IMR-90 (cell line): ENCODE measurements around the gene BHLHE23.

Experiments
- BHLHE40 ChIP-seq: fragments of 150-350 bp; IDR thresholded peaks from 2 replicates; pipeline ENCODE4 v1.6.1; 2016; ENCODE audit warnings: mild to moderate bottlenecking, low read depth, low read length
- CEBPB ChIP-seq: IDR thresholded peaks from 2 replicates; pipeline ENCODE4 v1.6.1; 2012; ENCODE audit warnings: low read depth, low read length, improper control_type of control experiment
- FOS ChIP-seq: fragments of 150-350 bp; IDR thresholded peaks from 2 replicates; pipeline ENCODE4 v1.6.1; 2016; ENCODE audit warnings: low read depth, low read length
- MAFK ChIP-seq: IDR thresholded peaks from 2 replicates; pipeline ENCODE4 v1.6.1; 2012; ENCODE audit warnings: low read depth, low read length, improper control_type of control experiment
- MAZ ChIP-seq: IDR thresholded peaks from 2 replicates; pipeline ENCODE4 v1.6.1; 2012; ENCODE audit warnings: low read depth, mild to moderate bottlenecking, low read length, improper control_type of control experiment, moderate library complexity, borderline replicate concordance
- MXI1 ChIP-seq: IDR thresholded peaks from 2 replicates; pipeline ENCODE4 v1.6.1; 2012; ENCODE audit warnings: low read depth, mild to moderate bottlenecking, low read length, moderate library complexity, borderline replicate concordance
- POLR2A ChIP-seq: IDR thresholded peaks from 2 replicates; pipeline ENCODE4 v1.6.1; 2012; ENCODE audit warnings: mild to moderate bottlenecking, low read depth, low read length
- RAD21 ChIP-seq: IDR thresholded peaks from 2 replicates; pipeline ENCODE4 v1.6.1; 2012; ENCODE audit warnings: low read length, improper control_type of control experiment
- RCOR1 ChIP-seq: IDR thresholded peaks from 2 replicates; pipeline ENCODE4 v1.6.1; 2012; ENCODE audit warnings: mild to moderate bottlenecking, low read length, improper control_type of control experiment; ENCODE audit not compliant: insufficient replicate concordance
- SMC3 ChIP-seq: fragments of 150-350 bp; IDR thresholded peaks from 2 replicates; pipeline ENCODE4 v1.6.1; 2016; ENCODE audit warnings: low read depth, mild to moderate bottlenecking, antibody characterized with exemption, low read length, moderate library complexity
- TF ChIP-seq, protein P1 (sequence below): conservative IDR thresholded peaks from 2 replicates; pipeline ENCODE4 v1.5.1; 2012; ENCODE audit warnings: mild to moderate bottlenecking, low read depth, low read length, improper control_type of control experiment
- TF ChIP-seq, protein P2 (sequence below): fragments of 150-350 bp; IDR thresholded peaks from 2 replicates; pipeline ENCODE4 v1.6.1; 2017; ENCODE audit warnings: mild to moderate bottlenecking, antibody characterized with exemption, low read length, low read depth
- TF ChIP-seq, protein P3 (sequence below): fragments of 150-350 bp; IDR thresholded peaks from 2 replicates; pipeline ENCODE4 v1.6.1; 2016; ENCODE audit warnings: low read depth, mild to moderate bottlenecking, low read length, moderate library complexity, borderline replicate concordance

DNA sequence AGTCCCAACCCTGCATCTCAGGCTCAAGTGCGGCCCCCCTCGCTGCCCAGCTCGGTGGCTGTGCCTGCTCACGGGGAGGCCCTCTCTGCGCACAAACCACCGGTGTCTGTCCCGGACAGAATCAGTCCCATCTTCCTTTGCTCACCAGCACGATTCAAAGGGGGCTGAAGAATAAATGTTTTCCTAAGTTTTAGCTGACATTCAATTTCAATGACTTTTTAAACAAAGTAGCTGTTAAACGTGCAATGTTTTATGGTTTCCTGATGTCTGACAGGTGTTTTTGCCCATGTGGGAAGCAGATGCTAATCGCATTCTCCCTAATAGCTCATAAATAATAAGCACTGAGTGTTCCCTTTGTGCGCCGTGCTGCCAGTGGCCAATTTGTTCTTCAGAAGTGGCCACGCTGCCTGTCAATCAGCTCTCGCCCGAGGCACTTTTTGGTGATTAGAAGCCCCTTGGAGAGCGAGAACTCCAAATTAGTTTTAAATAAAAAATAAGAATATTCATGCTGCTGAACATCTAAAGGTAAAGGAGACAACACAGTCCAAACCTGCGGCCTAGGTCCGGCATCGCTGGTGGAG, 26.3 kb downstream of the BHLHE23 start:
- TF ChIP-seq, protein P1, sequence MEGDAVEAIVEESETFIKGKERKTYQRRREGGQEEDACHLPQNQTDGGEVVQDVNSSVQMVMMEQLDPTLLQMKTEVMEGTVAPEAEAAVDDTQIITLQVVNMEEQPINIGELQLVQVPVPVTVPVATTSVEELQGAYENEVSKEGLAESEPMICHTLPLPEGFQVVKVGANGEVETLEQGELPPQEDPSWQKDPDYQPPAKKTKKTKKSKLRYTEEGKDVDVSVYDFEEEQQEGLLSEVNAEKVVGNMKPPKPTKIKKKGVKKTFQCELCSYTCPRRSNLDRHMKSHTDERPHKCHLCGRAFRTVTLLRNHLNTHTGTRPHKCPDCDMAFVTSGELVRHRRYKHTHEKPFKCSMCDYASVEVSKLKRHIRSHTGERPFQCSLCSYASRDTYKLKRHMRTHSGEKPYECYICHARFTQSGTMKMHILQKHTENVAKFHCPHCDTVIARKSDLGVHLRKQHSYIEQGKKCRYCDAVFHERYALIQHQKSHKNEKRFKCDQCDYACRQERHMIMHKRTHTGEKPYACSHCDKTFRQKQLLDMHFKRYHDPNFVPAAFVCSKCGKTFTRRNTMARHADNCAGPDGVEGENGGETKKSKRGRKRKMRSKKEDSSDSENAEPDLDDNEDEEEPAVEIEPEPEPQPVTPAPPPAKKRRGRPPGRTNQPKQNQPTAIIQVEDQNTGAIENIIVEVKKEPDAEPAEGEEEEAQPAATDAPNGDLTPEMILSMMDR = no peak
- TF ChIP-seq MAFK (no peak), POLR2A (no peak), MXI1 (no peak), FOS (no peak), RCOR1 (no peak), RAD21 (no peak), MAZ (no peak), BHLHE40 (no peak), SMC3 (no peak), CEBPB (no peak)
- TF ChIP-seq, protein P2, sequence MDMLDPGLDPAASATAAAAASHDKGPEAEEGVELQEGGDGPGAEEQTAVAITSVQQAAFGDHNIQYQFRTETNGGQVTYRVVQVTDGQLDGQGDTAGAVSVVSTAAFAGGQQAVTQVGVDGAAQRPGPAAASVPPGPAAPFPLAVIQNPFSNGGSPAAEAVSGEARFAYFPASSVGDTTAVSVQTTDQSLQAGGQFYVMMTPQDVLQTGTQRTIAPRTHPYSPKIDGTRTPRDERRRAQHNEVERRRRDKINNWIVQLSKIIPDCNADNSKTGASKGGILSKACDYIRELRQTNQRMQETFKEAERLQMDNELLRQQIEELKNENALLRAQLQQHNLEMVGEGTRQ = no peak
- TF ChIP-seq, protein P3, sequence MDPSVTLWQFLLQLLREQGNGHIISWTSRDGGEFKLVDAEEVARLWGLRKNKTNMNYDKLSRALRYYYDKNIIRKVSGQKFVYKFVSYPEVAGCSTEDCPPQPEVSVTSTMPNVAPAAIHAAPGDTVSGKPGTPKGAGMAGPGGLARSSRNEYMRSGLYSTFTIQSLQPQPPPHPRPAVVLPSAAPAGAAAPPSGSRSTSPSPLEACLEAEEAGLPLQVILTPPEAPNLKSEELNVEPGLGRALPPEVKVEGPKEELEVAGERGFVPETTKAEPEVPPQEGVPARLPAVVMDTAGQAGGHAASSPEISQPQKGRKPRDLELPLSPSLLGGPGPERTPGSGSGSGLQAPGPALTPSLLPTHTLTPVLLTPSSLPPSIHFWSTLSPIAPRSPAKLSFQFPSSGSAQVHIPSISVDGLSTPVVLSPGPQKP = no peak
